Measurements from ENCODE around the gene CCDC102A. TPM values are rescaled to one million over a fixed set of nuclear protein-coding genes. Genes with fewer than 3 reads are reported as not detected.
"Not testable (repeated sequence)": the region's sequence is repeated elsewhere in the genome, so short reads cannot be mapped to it uniquely, and the experiment has no call there.

CCDC102A gene
- polyA plus RNA-seq, 1 donor from 2014 or later = 15.1 TPM

- H3K27ac Mint-ChIP-seq = peak overlapping the region in 1 of 3 donors; percentile 57
- peaks cover 16% of the 10 kb centered on the region for H3K36me3 Mint-ChIP-seq
- peaks cover 0 to 1% (median 0%) of the 10 kb centered on the region in 3 donors for H3K9me3 Mint-ChIP-seq
- H3K27me3 Mint-ChIP-seq = no peaks in the 10 kb centered on the region
- H3K4me3 Mint-ChIP-seq = peak overlapping the region in 2 of 4 donors; percentile 72 to 85
- peaks cover 41 to 50% (median 49%) of the 10 kb centered on the region in 3 donors for H3K4me1 Mint-ChIP-seq
These were observed 20.7 kb upstream of the CCDC102A start for GRCh38 chr16:57556941-57557541.

GRCh38 chr16:57555831-57556230 lies 19.5 kb upstream of the CCDC102A start:
- Mint-ChIP-seq H3K4me1 (peaks cover 46 to 57% (median 49%) of the 10 kb centered on the region in 3 donors), H3K27me3 (no peaks in the 10 kb centered on the region), H3K27ac (no peak overlapping the region)

GRCh38 chr16:57551057-57551456 lies 14.7 kb upstream of the CCDC102A start:
- Mint-ChIP-seq H3K9me3 (no peaks in the 10 kb centered on the region), H3K27ac (peak overlapping the region in 1 of 3 donors; percentile 36), H3K4me1 (peaks cover 41 to 62% (median 42%) of the 10 kb centered on the region in 3 donors), H3K36me3 (peaks cover 15% of the 10 kb centered on the region), H3K27me3 (no peaks in the 10 kb centered on the region), H3K4me3 (peak overlapping the region in 1 of 4 donors; percentile 17)

More at GRCh38 chr16:57555831-57556230, 19.5 kb upstream of the CCDC102A start:
- Mint-ChIP-seq H3K4me3 (peak overlapping the region in 1 of 4 donors; percentile 67), H3K36me3 (peaks cover 15% of the 10 kb centered on the region), H3K9me3 (peaks cover 0 to 1% (median 0%) of the 10 kb centered on the region in 3 donors)

- Mint-ChIP-seq H3K27me3 (no peaks in the 10 kb centered on the region), H3K9me3 (no peaks in the 10 kb centered on the region), H3K4me1 (peaks cover 33 to 65% (median 38%) of the 10 kb centered on the region in 3 donors), H3K27ac (peak overlapping the region in 2 of 3 donors; percentile 44 to 48), H3K4me3 (peak overlapping the region in 2 of 4 donors; percentile 38 to 75), H3K36me3 (peaks cover 9% of the 10 kb centered on the region)
These were observed 13.4 kb upstream of the CCDC102A start for GRCh38 chr16:57549730-57550129.

GRCh38 chr16:57548408-57548807 lies 12.0 kb upstream of the CCDC102A start:
- Mint-ChIP-seq H3K9me3 (no peaks in the 10 kb centered on the region), H3K4me1 (peaks cover 38 to 73% (median 47%) of the 10 kb centered on the region in 3 donors), H3K27ac (no peak overlapping the region), H3K36me3 (peaks cover 9% of the 10 kb centered on the region), H3K4me3 (peak overlapping the region in 2 of 4 donors; percentile 6 to 77), H3K27me3 (peaks cover 1% of the 10 kb centered on the region)

GRCh38 chr16:57547524-57547923 lies 11.2 kb upstream of the CCDC102A start:
- Mint-ChIP-seq H3K4me3 (peak overlapping the region in 2 of 4 donors; percentile 68 to 83), H3K4me1 (peaks cover 33 to 68% (median 44%) of the 10 kb centered on the region in 3 donors)
- not testable (repeated sequence) for H3K36me3 Mint-ChIP-seq, H3K27ac Mint-ChIP-seq, H3K27me3 Mint-ChIP-seq, H3K9me3 Mint-ChIP-seq

- H3K36me3 Mint-ChIP-seq = peaks cover 6% of the 10 kb centered on the region
- peaks cover 2% of the 10 kb centered on the region for H3K27me3 Mint-ChIP-seq
- H3K4me3 Mint-ChIP-seq = peak overlapping the region; percentile 85 to 99 (median 95)
- peak overlapping the region; percentile 14 to 93 (median 73) for H3K27ac Mint-ChIP-seq
- H3K9me3 Mint-ChIP-seq = no peaks in the 10 kb centered on the region
- H3K4me1 Mint-ChIP-seq = peaks cover 29 to 56% (median 45%) of the 10 kb centered on the region in 3 donors
These were observed 7.8 kb upstream of the CCDC102A start for GRCh38 chr16:57544124-57544653.

- Mint-ChIP-seq H3K4me3 (peak overlapping the region; percentile 85 to 99 (median 95)), H3K27me3 (peaks cover 2% of the 10 kb centered on the region), H3K4me1 (peaks cover 40 to 64% (median 59%) of the 10 kb centered on the region in 3 donors)
These were observed 5.5 kb upstream of the CCDC102A start for GRCh38 chr16:57541754-57542435.

GRCh38 chr16:57540906-57541753 lies 4.8 kb upstream of the CCDC102A start:
- H3K4me3 Mint-ChIP-seq = peak overlapping the region in 2 of 4 donors; percentile 85 to 97
- H3K27ac Mint-ChIP-seq = no peak overlapping the region
- H3K4me1 Mint-ChIP-seq = peaks cover 40 to 60% (median 57%) of the 10 kb centered on the region in 3 donors

More at GRCh38 chr16:57541754-57542435, 5.5 kb upstream of the CCDC102A start:
- H3K27ac Mint-ChIP-seq = peak overlapping the region; percentile 73 to 95 (median 83)
- no peaks in the 10 kb centered on the region for H3K36me3 Mint-ChIP-seq
- H3K9me3 Mint-ChIP-seq = no peaks in the 10 kb centered on the region

GRCh38 chr16:57540387-57540786 lies 4.0 kb upstream of the CCDC102A start:
- Mint-ChIP-seq H3K27me3 (peaks cover 2% of the 10 kb centered on the region), H3K4me3 (peak overlapping the region in 1 of 4 donors; percentile 41), H3K9me3 (no peaks in the 10 kb centered on the region), H3K36me3 (no peaks in the 10 kb centered on the region), H3K4me1 (peaks cover 40 to 56% (median 50%) of the 10 kb centered on the region in 3 donors), H3K27ac (no peak overlapping the region)

More at GRCh38 chr16:57540906-57541753, 4.8 kb upstream of the CCDC102A start:
- no peaks in the 10 kb centered on the region for H3K9me3 Mint-ChIP-seq
- H3K36me3 Mint-ChIP-seq = no peaks in the 10 kb centered on the region
- H3K27me3 Mint-ChIP-seq = peaks cover 2% of the 10 kb centered on the region

GRCh38 chr16:57539072-57539796 lies 2.9 kb upstream of the CCDC102A start:
- Mint-ChIP-seq H3K4me1 (peaks cover 39 to 55% (median 48%) of the 10 kb centered on the region in 3 donors), H3K9me3 (no peaks in the 10 kb centered on the region), H3K27me3 (peaks cover 2% of the 10 kb centered on the region)

GRCh38 chr16:57538235-57538721 lies 1.9 kb upstream of the CCDC102A start:
- Mint-ChIP-seq H3K4me1 (peaks cover 43 to 58% (median 52%) of the 10 kb centered on the region in 3 donors), H3K27me3 (no peaks in the 10 kb centered on the region), H3K27ac (peak overlapping the region; percentile 70 to 94 (median 83)), H3K9me3 (no peaks in the 10 kb centered on the region), H3K36me3 (no peaks in the 10 kb centered on the region), H3K4me3 (peak overlapping the region; percentile 78 to 90 (median 86))

More at GRCh38 chr16:57539072-57539796, 2.9 kb upstream of the CCDC102A start:
- peak overlapping the region; percentile 78 to 90 (median 86) for H3K4me3 Mint-ChIP-seq
- H3K36me3 Mint-ChIP-seq = no peaks in the 10 kb centered on the region
- H3K27ac Mint-ChIP-seq = peak overlapping the region; percentile 70 to 93 (median 83)

- peaks cover 43 to 61% (median 53%) of the 10 kb centered on the region in 3 donors for H3K4me1 Mint-ChIP-seq
- no peaks in the 10 kb centered on the region for H3K36me3 Mint-ChIP-seq
- H3K9me3 Mint-ChIP-seq = no peaks in the 10 kb centered on the region
- no peaks in the 10 kb centered on the region for H3K27me3 Mint-ChIP-seq
- H3K4me3 Mint-ChIP-seq = peak overlapping the region; percentile 78 to 90 (median 86)
- peak overlapping the region; percentile 70 to 94 (median 83) for H3K27ac Mint-ChIP-seq
These were observed 1.3 kb upstream of the CCDC102A start for GRCh38 chr16:57537581-57538234.
